ENCODE measurements around the gene HSPB8.

DNA sequence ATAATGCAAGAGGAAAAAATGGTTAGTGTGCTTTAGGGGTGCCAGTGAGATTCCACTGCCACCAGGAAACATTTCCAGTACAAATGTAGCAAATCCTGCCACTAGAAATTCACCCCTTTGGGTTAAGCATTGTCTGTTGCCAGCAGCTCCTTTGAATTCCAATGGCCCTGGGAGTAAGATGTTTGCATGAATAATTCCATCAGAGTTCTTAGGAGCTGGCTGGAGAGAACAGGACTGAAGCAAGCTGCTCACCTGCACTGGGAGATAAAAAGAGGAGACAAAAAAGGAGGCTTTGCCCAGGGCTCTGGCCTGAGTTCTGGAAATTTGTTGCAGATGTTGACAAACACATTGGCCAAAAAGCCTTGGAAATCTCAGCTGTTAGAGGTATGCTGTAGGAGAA is 57.6 kb downstream of the HSPB8 start:
- TF ChIP-seq, protein P1, sequence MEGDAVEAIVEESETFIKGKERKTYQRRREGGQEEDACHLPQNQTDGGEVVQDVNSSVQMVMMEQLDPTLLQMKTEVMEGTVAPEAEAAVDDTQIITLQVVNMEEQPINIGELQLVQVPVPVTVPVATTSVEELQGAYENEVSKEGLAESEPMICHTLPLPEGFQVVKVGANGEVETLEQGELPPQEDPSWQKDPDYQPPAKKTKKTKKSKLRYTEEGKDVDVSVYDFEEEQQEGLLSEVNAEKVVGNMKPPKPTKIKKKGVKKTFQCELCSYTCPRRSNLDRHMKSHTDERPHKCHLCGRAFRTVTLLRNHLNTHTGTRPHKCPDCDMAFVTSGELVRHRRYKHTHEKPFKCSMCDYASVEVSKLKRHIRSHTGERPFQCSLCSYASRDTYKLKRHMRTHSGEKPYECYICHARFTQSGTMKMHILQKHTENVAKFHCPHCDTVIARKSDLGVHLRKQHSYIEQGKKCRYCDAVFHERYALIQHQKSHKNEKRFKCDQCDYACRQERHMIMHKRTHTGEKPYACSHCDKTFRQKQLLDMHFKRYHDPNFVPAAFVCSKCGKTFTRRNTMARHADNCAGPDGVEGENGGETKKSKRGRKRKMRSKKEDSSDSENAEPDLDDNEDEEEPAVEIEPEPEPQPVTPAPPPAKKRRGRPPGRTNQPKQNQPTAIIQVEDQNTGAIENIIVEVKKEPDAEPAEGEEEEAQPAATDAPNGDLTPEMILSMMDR (IDR thresholded peaks at IDR 0.05), result no peak
- TF ChIP-seq ZFX (IDR thresholded peaks at IDR 0.05; ENCODE audit: borderline replicate concordance), result no peak
